Hypothalamus (tissue), 51 donors: ENCODE results near the gene APEH.
"Not testable (repeated sequence)": the region's sequence is repeated elsewhere in the genome, so short reads cannot be mapped to it uniquely, and the experiment has no call there.

Source experiments
- DNase-seq, 51 donors: peaks; one replicate each; lab custom pipeline; 2025; lab: John Stamatoyannopoulos, UW

The APEH gene

GRCh38 chr3:49667701-49668413 lies 6.3 kb upstream of the APEH start:
- peak in 1 of 51 donors; percentile 55 for DNase-seq

- DNase-seq, result no peak
These were observed 5.7 kb upstream of the APEH start for GRCh38 chr3:49668414-49668797.

- no peak for DNase-seq
These were observed 5.3 kb upstream of the APEH start for GRCh38 chr3:49668861-49669260.

- DNase-seq, result no peak
These were observed 4.8 kb upstream of the APEH start for GRCh38 chr3:49669352-49669751.

- DNase-seq, result no peak
These were observed 3.2 kb upstream of the APEH start for GRCh38 chr3:49670940-49671290.

- DNase-seq, result no peak
These were observed 2.6 kb upstream of the APEH start for GRCh38 chr3:49671291-49672288.

- no peak for DNase-seq
These were observed 933 bp upstream of the APEH start for GRCh38 chr3:49673121-49673714.

- DNase-seq, result no peak
These were observed 389 bp downstream of the APEH start for GRCh38 chr3:49674497-49674983.

GRCh38 chr3:49675912-49676311 lies 1.8 kb downstream of the APEH start:
- no peak for DNase-seq

- no peak for DNase-seq
These were observed 6.5 kb downstream of the APEH start for GRCh38 chr3:49680493-49681231.

GRCh38 chr3:49681232-49681522 lies 7.0 kb downstream of the APEH start:
- no peak for DNase-seq

- DNase-seq, result no peak
These were observed 7.4 kb downstream of the APEH start for GRCh38 chr3:49681543-49681942.

- no peak for DNase-seq
These were observed 9.0 kb downstream of the APEH start for GRCh38 chr3:49683162-49683561.

GRCh38 chr3:49684453-49684852 lies 10.3 kb downstream of the APEH start:
- DNase-seq, result not testable (repeated sequence)

- DNase-seq, result not testable (repeated sequence)
These were observed 11.0 kb downstream of the APEH start for GRCh38 chr3:49685103-49685502.

GRCh38 chr3:49685846-49686245 lies 11.7 kb downstream of the APEH start:
- not testable (repeated sequence) for DNase-seq

GRCh38 chr3:49686346-49686745 lies 12.2 kb downstream of the APEH start:
- not testable (repeated sequence) for DNase-seq

GRCh38 chr3:49686769-49687423 lies 12.7 kb downstream of the APEH start:
- DNase-seq, result not testable (repeated sequence)

- DNase-seq, result not testable (repeated sequence)
These were observed 13.3 kb downstream of the APEH start for GRCh38 chr3:49687424-49687795.

- not testable (repeated sequence) for DNase-seq
These were observed 14.3 kb downstream of the APEH start for GRCh38 chr3:49688338-49689045.
